HepG2 (cell line): ENCODE data around the gene SNRPD3. TPM values are rescaled to one million over a fixed set of nuclear protein-coding genes. Genes with fewer than 3 reads are reported as not detected.

Source experiments
- ADNP ChIP-seq: sonication (generic); formaldehyde crosslinking; IDR thresholded peaks from 2 replicates; pipeline ENCODE4 v1.4.0; 2020; ENCODE audit warnings: missing genetic modification reagents
- CREM ChIP-seq, 2 experiments: sonication (generic) in 1 of 2; formaldehyde crosslinking in 1 of 2; IDR thresholded peaks; 2 replicates each; pipeline versions ENCODE4 v1.4.0 to v1.6.1; 2016 to 2020; ENCODE audit warnings: antibody characterized with exemption in 1 of 2, mild to moderate bottlenecking in 1 of 2, missing genetic modification reagents in 1 of 2
- GABPA ChIP-seq, 2 experiments: IDR thresholded peaks; 2 replicates each; pipeline ENCODE4 v1.6.1; 2011 to 2016; ENCODE audit warnings: low read depth in 2 of 2, low read length in 1 of 2, missing biosample characterization in 1 of 2, missing genetic modification characterization in 1 of 2
- GPN1 ChIP-seq: sonication (generic); formaldehyde crosslinking; IDR thresholded peaks from 2 replicates; pipeline ENCODE4 v1.5.1; 2020; ENCODE audit warnings: missing genetic modification reagents, borderline replicate concordance
- JARID2 ChIP-seq: sonication (generic); formaldehyde crosslinking; IDR thresholded peaks from 2 replicates; pipeline ENCODE4 v1.8.1; 2023; ENCODE audit warnings: missing genetic modification reagents, inconsistent platforms; ENCODE audit not compliant: insufficient replicate concordance
- MAFF ChIP-seq: IDR thresholded peaks from 2 replicates; pipeline ENCODE4 v1.6.1; 2011; ENCODE audit warnings: low read depth, low read length, improper control_type of control experiment
- MED8 ChIP-seq: sonication (generic); formaldehyde crosslinking; IDR thresholded peaks from 2 replicates; pipeline ENCODE4 v1.8.1; 2023; ENCODE audit warnings: mild to moderate bottlenecking, missing genetic modification reagents; ENCODE audit not compliant: insufficient replicate concordance
- MEIS2 ChIP-seq: sonication (generic); formaldehyde crosslinking; IDR thresholded peaks from 2 replicates; pipeline ENCODE4 v1.9.0; 2021; ENCODE audit warnings: mild to moderate bottlenecking, missing genetic modification reagents
- PRDM10 ChIP-seq: sonication (generic); formaldehyde crosslinking; IDR thresholded peaks from 2 replicates; pipeline ENCODE4 v1.4.0; 2020; ENCODE audit warnings: low read depth, missing genetic modification reagents
- PRDM4 ChIP-seq: sonication (generic); formaldehyde crosslinking; IDR thresholded peaks from 2 replicates; pipeline ENCODE4 v1.9.0; 2021; ENCODE audit warnings: missing genetic modification reagents, borderline replicate concordance
- PRPF4 ChIP-seq: fragments of 200-400 bp; formaldehyde crosslinking; IDR thresholded peaks from 2 replicates; pipeline ENCODE4 v1.6.1; 2016; ENCODE audit warnings: low read length, low read depth; ENCODE audit not compliant: poor library complexity, severe bottlenecking
- RNF2 ChIP-seq: fragments of 450-650 bp; conservative IDR thresholded peaks from 2 replicates; pipeline ENCODE4 v1.6.1; 2016; ENCODE audit warnings: low read depth
- TBX3 ChIP-seq: fragments of 450-650 bp; IDR thresholded peaks from 2 replicates; pipeline ENCODE4 v1.6.1; 2017; ENCODE audit warnings: antibody characterized with exemption, mild to moderate bottlenecking, inconsistent platforms, borderline replicate concordance
- U2AF1 ChIP-seq: fragments of 200-400 bp; formaldehyde crosslinking; optimal IDR thresholded peaks from 2 replicates; pipeline ENCODE3; 2017; ENCODE audit warnings: mild to moderate bottlenecking, low read depth, low read length
- ZEB1 ChIP-seq: IDR thresholded peaks from 2 replicates; pipeline ENCODE4 v1.6.1; 2012; ENCODE audit warnings: mild to moderate bottlenecking, low read depth, inconsistent platforms; ENCODE audit not compliant: insufficient replicate concordance
- ZMAT3 ChIP-seq: sonication (generic); formaldehyde crosslinking; conservative IDR thresholded peaks from 2 replicates; pipeline ENCODE4 v1.7.0; 2021; ENCODE audit warnings: missing genetic modification reagents
- ZNF101 ChIP-seq: sonication (generic); formaldehyde crosslinking; IDR thresholded peaks from 2 replicates; pipeline ENCODE4 v1.4.0; 2020; ENCODE audit warnings: mild to moderate bottlenecking, low read depth, missing genetic modification reagents, borderline replicate concordance
- ZNF446 ChIP-seq: sonication (generic); formaldehyde crosslinking; IDR thresholded peaks from 2 replicates; pipeline ENCODE4 v1.5.0; 2020; ENCODE audit warnings: mild to moderate bottlenecking, missing genetic modification reagents
- ZNF674 ChIP-seq: sonication (generic); formaldehyde crosslinking; IDR thresholded peaks from 2 replicates; pipeline ENCODE4 v1.5.0; 2020; ENCODE audit warnings: low read depth, mild to moderate bottlenecking, missing genetic modification reagents
- ZNF713 ChIP-seq: sonication (generic); formaldehyde crosslinking; IDR thresholded peaks from 2 replicates; pipeline ENCODE4 v1.4.0; 2020; ENCODE audit warnings: mild to moderate bottlenecking, missing genetic modification reagents
- polyA plus RNA-seq, 8 experiments: library from polyadenylated mRNA; depleted of rRNA in 3 of 8; stranded (reverse) in 7 of 8; unstranded in 1 of 8; fragments of >200 nt; fragmentation: Illumina TruSeq in 4 of 8; extraction: Trizol in 4 of 8; gene quantifications; 2 replicates each; pipeline versions ENCODE4 v1.2.1 to v1.2.3, GENCODE V29; 2011 to 2016; ENCODE audit warnings: low read depth in 4 of 8, missing spikeins in 1 of 8, mixed read lengths in 1 of 8; ENCODE audit not compliant: insufficient read depth in 1 of 8
- total RNA-seq, 5 experiments: library from RNA; depleted of rRNA; stranded (reverse); fragments of >200 nt; fragmentation: Illumina TruSeq; extraction: Trizol; gene quantifications; 2 replicates each; pipeline ENCODE4 v1.2.3, GENCODE V29; 2016; ENCODE audit warnings: low read depth in 1 of 5
- TF ChIP-seq, protein P1 (sequence below): sonication (generic); IDR thresholded peaks from 2 replicates; pipeline ENCODE4 v1.6.1; 2016; ENCODE audit warnings: low read depth, borderline replicate concordance
- TF ChIP-seq, protein P2 (sequence below): sonication (generic); formaldehyde crosslinking; IDR thresholded peaks from 2 replicates; pipeline ENCODE4 v1.4.0; 2020; ENCODE audit warnings: missing genetic modification reagents, mild to moderate bottlenecking, borderline replicate concordance

Gene SNRPD3
- total and polyA plus RNA-seq, 2 of the 13 experiments (the other 11 are each of a cell fraction or from before 2014, with no cell fraction given) = 110 to 209 TPM

DNA sequence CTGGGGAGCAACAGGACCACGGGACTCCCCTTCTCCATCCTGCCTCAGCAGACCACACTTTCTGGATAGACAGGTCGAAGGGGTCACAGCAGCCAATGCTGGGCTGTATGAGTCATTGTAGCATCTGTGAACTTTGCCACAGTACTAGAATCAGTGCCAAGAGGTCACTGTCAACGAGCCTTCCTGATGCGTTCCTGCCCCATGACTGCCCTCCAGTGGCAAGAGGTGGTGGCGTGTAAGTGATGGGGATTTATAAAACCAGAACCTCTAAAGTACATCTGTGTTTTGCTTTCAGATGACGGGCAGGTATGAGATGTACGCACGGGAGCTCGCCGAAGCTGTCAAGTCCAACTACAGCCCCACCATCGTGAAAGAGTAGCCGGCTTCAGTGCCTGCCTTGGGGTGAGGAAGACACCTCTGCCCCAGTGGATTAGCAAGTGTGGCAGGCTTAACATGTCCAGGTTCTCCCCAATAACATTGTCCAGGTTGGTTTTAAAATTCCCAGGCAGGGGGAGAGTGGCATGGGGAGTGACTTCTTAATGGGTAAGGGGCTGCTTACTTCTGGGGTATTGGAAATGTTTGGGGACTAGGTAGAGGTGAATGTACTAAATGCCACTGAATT, 30.3 kb upstream of the SNRPD3 start (continued):
- TF ChIP-seq GABPA (IDR thresholded peaks at IDR 0.05; ENCODE audit: low read depth, low read length) = no peak
- peak; percentile 8; the same call in 1 of the 2 replicates for TF ChIP-seq GABPA (CRISPR knock-in tag; IDR thresholded peaks at IDR 0.05; ENCODE audit: low read depth)
- TF ChIP-seq CREM (IDR thresholded peaks at IDR 0.05) = 0 out of 2 replicates have a peak, but pooled peaks have one; percentile 16
- no peak for TF ChIP-seq CREM (CRISPR knock-in tag; IDR thresholded peaks at IDR 0.05)
- TF ChIP-seq MEIS2 = peak; percentile 78
- TF ChIP-seq PRDM4 = no peak
- TF ChIP-seq U2AF1 = no peak
- no peak for TF ChIP-seq ZNF446
- TF ChIP-seq MAFF = no peak
- TF ChIP-seq PRDM10 (CRISPR knock-in tag) = no peak
- no peak for TF ChIP-seq PRPF4
- TF ChIP-seq ZNF713 (CRISPR knock-in tag) = no peak
- no peak for TF ChIP-seq JARID2
- no peak for TF ChIP-seq TBX3
- no peak for TF ChIP-seq ZEB1
- TF ChIP-seq ZNF101 (CRISPR knock-in tag) = no peak
- no peak for TF ChIP-seq GPN1 (CRISPR knock-in tag)
- TF ChIP-seq, protein P1, sequence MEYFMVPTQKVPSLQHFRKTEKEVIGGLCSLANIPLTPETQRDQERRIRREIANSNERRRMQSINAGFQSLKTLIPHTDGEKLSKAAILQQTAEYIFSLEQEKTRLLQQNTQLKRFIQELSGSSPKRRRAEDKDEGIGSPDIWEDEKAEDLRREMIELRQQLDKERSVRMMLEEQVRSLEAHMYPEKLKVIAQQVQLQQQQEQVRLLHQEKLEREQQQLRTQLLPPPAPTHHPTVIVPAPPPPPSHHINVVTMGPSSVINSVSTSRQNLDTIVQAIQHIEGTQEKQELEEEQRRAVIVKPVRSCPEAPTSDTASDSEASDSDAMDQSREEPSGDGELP = peak; percentile 58; the same call in 1 of the 2 replicates
- TF ChIP-seq ZMAT3 (CRISPR knock-in tag) = no peak
- no peak for TF ChIP-seq ZNF674 (CRISPR knock-in tag)
- TF ChIP-seq ADNP (CRISPR knock-in tag) = no peak
- TF ChIP-seq, protein P2, sequence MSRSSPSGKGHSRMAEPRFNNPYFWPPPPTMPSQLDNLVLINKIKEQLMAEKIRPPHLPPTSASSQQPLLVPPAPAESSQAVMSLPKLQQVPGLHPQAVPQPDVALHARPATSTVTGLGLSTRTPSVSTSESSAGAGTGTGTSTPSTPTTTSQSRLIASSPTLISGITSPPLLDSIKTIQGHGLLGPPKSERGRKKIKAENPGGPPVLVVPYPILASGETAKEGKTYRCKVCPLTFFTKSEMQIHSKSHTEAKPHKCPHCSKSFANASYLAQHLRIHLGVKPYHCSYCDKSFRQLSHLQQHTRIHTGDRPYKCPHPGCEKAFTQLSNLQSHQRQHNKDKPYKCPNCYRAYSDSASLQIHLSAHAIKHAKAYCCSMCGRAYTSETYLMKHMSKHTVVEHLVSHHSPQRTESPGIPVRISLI (CRISPR knock-in tag) = no peak
- no peak for TF ChIP-seq MED8
- no peak for TF ChIP-seq RNF2
